Measurements from ENCODE around the gene SPAG16. TPM values are rescaled to one million over a fixed set of nuclear protein-coding genes. Genes with fewer than 3 reads are reported as not detected.

The SPAG16 gene
- 27.4 and 27.6 TPM in 2 replicates for total RNA-seq

DNA sequence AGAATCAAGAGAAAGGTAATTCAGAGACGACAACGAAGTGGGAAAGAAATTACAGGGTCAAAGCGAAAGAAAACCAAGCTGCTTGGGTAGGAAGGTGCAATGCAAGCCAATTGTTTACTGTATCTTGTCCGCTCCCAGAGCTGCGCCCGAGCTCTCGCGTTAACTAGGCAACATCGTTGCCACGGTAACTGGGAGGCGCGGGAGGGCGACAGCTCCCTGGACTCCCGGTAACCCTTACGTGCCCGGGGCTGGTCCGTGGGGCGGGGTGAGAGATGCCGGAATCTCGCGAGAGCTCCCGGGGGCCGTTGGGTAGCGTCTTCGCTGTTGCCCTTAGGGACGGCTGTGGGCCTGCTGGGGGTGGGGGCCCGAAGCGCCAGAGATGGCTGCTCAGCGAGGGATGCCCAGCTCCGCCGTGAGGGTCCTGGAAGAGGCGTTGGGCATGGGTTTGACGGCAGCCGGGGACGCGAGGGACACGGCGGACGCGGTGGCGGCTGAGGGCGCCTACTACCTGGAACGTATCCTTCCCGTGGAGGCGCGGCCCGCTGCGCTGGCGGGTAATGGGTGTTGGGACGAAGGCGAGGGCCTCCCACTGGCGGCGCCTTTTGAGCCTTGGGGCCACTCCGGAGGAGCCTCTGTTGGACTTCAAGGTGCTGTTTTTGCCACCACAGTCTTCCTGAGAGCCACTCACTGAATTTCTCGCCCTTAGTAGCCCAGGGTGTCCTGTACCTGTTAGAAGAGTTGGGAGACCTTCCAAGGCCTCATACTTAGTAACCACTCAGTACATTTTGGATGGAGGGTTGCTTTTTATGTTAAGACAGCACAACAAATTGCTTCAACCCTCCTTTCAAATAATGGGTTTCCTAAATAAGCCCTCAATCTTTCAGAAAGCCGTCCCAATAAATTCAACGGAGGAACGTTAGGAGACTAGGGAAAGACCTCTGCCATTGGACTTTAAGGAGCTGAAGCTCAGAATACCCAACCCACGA, at the start of gene SPAG16:
TSS of gene SPAG16 (plus strand) at position 360 of the 986 bp plus-strand sequence.

DNA sequence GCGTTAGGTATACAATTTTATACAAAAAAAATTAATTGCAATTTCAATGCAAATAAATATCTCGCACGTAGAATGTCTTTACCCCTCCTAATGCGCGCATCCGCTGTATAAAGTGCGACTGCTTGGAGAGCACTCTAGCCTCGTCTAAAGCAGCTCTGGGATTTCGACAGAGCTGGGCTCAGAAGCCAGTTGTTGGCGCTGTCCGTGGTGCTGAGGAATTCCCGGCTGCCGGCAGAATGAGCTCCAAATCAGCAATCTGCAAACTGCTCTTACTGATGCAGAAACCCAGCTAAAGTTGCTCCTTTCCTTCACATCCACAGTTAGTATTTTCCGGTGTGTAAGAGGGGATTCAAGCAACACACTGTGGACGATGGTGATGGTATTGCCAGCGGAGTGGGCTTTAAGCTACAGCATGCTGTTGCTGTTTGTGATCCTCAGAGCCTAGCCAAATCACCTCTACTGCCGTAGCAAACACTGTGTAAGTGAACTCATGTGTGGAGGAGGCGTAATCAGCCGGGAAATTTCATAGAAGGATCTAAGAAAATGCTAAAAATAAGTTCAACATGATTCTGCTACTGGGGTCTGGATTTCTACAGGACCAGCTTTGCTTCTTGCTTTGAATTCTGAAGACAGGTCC, 1126.8 kb downstream of the SPAG16 start, which contains the start of gene VWC2L:
TSS of gene VWC2L (plus strand) at position 137 of the 637 bp plus-strand sequence. CDS start 3,140 bp downstream, outside the sequence.

Other genes starting within 250 kb of the SPAG16 start
- gene IKZF2, start 132.9 kb upstream of the SPAG16 start, total RNA-seq = 5.5 and 13.8 TPM in 2 replicates

Data from aortic smooth muscle cell (primary cell).